Neuron (in vitro differentiated cells): ENCODE data around the gene KIAA0040.
A peak's percentile ranks its signal among the peaks of the same experiment; 100 is the strongest.

ENCODE experiments used
- H2AFZ ChIP-seq: one replicate; pipeline ENCODE4 v1.6.1; 2013; ENCODE audit warnings: low read depth, mild to moderate bottlenecking, inconsistent platforms, low read length, moderate library complexity
- H3K27me3 ChIP-seq: one replicate; pipeline ENCODE4 v1.6.1; 2013; ENCODE audit warnings: low read length; ENCODE audit not compliant: insufficient read depth
- H3K36me3 ChIP-seq: one replicate; pipeline ENCODE4 v1.6.1; 2013; ENCODE audit warnings: low read length; ENCODE audit not compliant: insufficient read depth
- H3K4me1 ChIP-seq: one replicate; pipeline ENCODE4 v1.6.1; 2013; ENCODE audit warnings: low read length; ENCODE audit not compliant: insufficient read depth
- H3K4me3 ChIP-seq: 2 replicates; pipeline ENCODE4 v1.5.1; 2013; ENCODE audit warnings: mild to moderate bottlenecking, low read length, moderate library complexity
- H3K9me3 ChIP-seq: one replicate; pipeline ENCODE4 v1.6.1; 2013; ENCODE audit warnings: low read length

KIAA0040 gene

DNA sequence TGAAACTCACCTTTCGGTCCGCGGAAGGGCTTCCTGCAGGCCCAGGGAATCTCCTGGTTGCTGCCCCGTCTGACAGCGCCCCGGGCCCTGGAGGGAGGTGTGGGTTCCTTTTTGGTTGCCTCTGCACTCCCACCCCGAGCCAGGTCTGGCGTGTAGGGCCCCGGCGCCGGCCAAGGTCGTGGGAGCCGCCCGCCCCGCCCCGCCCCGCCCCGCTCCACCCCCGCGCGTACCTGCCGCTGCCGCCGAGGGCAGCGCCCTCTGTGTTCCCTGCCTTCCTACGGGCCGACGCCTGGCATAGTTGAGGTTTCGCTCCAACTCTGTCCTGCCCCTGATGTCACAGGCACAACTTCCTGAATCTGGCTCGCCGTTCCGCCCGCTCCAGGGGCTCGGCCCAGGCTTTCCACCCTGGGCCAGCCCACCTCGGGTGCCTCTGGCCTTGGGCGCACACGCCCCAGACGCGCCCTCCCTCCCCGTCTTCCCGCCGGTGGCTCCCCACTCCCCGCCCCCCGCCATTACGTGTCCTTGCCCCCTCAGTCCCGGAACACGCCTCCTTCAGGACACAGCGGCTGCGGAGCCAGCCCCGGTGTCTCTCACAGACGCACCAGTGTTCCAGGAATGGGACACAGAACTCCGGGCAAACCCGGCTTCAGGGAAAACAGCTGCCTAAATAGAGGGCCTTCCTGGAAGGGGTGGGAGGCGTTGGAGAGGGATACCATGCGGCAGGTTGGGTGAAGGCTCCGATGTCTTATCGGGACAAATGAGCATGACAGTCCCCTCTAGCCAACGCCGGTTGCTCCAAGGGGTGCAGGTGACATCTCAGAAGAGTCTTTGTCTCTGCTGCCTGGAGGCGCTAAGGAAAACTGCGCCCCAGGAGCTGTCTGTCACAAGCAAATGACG is at the start of gene KIAA0040:
TSS of gene KIAA0040 (minus strand) at position 147 of the 897 bp plus-strand sequence. CDS start 31,763 bp downstream, outside the sequence.
- Histone ChIP-seq H3K4me1 (peaks cover 10% of the 10 kb centered on the region), H3K4me3 (peak within 1 kb of the TSS; percentile 45), H2AFZ (peak within 1 kb of the TSS; percentile 44), H3K9me3 (no peaks in the 10 kb centered on the region), H3K36me3 (no peaks in the 10 kb centered on the region), H3K27me3 (peaks cover 39% of the 10 kb centered on the region)

- no peak overlapping the region for H2AFZ ChIP-seq
- H3K4me3 ChIP-seq = no peak overlapping the region
- no peaks in the 10 kb centered on the region for H3K9me3 ChIP-seq
- no peaks in the 10 kb centered on the region for H3K27me3 ChIP-seq
- H3K36me3 ChIP-seq = no peaks in the 10 kb centered on the region
- no peaks in the 10 kb centered on the region for H3K4me1 ChIP-seq
Observed at GRCh38 chr1:175237389-175237788, 44.8 kb upstream of the KIAA0040 start.

GRCh38 chr1:175234639-175235038 is 42.1 kb upstream of the KIAA0040 start:
- no peaks in the 10 kb centered on the region for H3K36me3 ChIP-seq
- H3K9me3 ChIP-seq = no peaks in the 10 kb centered on the region
- no peak overlapping the region for H2AFZ ChIP-seq
- no peaks in the 10 kb centered on the region for H3K4me1 ChIP-seq
- no peaks in the 10 kb centered on the region for H3K27me3 ChIP-seq
- H3K4me3 ChIP-seq = no peak overlapping the region

DNA sequence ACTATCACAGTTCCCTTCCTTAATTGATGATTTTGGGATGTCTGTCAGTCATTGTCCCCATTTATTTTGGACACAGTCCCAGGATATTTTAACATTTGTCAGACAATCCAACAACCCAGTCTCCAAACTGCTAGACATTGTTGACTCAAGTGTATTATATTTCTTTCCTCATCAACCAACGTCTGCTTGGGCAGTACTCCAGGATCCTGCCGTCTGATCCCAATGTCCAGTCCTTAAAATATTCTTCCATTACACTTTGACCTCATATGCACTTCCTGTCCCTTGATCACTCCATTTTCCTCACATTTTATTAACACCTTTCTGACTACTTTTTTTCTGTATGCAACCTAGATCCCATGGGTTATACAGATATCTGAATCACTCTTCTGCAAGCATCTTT is 39.8 kb upstream of the KIAA0040 start:
- Histone ChIP-seq H3K4me3 (no peak overlapping the region), H3K36me3 (no peaks in the 10 kb centered on the region), H2AFZ (no peak overlapping the region), H3K4me1 (no peaks in the 10 kb centered on the region), H3K9me3 (no peaks in the 10 kb centered on the region), H3K27me3 (no peaks in the 10 kb centered on the region)

GRCh38 chr1:175225805-175226129 is 33.2 kb upstream of the KIAA0040 start:
- Histone ChIP-seq H3K36me3 (no peaks in the 10 kb centered on the region), H2AFZ (no peak overlapping the region), H3K27me3 (no peaks in the 10 kb centered on the region), H3K4me3 (no peak overlapping the region), H3K9me3 (no peaks in the 10 kb centered on the region), H3K4me1 (no peaks in the 10 kb centered on the region)

DNA sequence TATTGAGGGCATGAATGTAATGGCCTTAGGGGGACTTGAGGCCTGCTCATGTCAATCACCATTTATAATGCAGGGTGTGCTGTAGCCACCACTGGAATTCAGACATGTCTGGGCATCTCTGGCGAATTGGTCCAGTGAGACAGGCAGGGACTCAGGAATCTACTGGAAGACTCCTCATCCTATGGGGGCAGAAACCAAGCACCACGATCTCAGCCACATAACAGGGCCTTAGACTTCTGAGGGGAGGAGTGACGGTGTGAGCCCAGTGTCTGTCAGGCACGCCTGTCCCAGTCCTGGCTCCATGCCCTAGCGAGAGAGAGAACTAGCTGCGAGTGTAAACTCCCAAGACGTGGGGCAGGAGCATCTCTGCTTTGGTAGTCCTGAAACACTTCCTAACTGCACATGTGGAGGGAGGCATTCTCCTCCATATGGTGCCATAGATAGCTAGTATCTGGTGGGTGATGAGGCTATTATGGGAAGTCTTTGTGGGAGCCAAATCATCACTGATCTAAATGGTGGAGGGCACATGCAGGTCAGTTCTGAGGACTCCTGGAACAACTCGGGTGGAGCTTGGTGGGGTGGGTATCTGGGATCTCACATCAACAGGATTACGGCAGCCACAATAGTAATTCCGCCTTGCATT is 29.8 kb upstream of the KIAA0040 start:
- no peaks in the 10 kb centered on the region for H3K27me3 ChIP-seq
- no peaks in the 10 kb centered on the region for H3K9me3 ChIP-seq
- H3K4me3 ChIP-seq = no peak overlapping the region
- H3K36me3 ChIP-seq = no peaks in the 10 kb centered on the region
- H3K4me1 ChIP-seq = no peaks in the 10 kb centered on the region
- H2AFZ ChIP-seq = no peak overlapping the region

GRCh38 chr1:175221557-175222175 is 29.1 kb upstream of the KIAA0040 start:
- H3K36me3 ChIP-seq = no peaks in the 10 kb centered on the region
- H3K4me1 ChIP-seq = no peaks in the 10 kb centered on the region
- H3K9me3 ChIP-seq = no peaks in the 10 kb centered on the region
- H2AFZ ChIP-seq = no peak overlapping the region
- no peaks in the 10 kb centered on the region for H3K27me3 ChIP-seq
- no peak overlapping the region for H3K4me3 ChIP-seq

- no peaks in the 10 kb centered on the region for H3K27me3 ChIP-seq
- H2AFZ ChIP-seq = no peak overlapping the region
- no peaks in the 10 kb centered on the region for H3K36me3 ChIP-seq
- no peaks in the 10 kb centered on the region for H3K9me3 ChIP-seq
- no peaks in the 10 kb centered on the region for H3K4me1 ChIP-seq
- H3K4me3 ChIP-seq = no peak overlapping the region
Observed at GRCh38 chr1:175220853-175221556, 28.4 kb upstream of the KIAA0040 start.

DNA sequence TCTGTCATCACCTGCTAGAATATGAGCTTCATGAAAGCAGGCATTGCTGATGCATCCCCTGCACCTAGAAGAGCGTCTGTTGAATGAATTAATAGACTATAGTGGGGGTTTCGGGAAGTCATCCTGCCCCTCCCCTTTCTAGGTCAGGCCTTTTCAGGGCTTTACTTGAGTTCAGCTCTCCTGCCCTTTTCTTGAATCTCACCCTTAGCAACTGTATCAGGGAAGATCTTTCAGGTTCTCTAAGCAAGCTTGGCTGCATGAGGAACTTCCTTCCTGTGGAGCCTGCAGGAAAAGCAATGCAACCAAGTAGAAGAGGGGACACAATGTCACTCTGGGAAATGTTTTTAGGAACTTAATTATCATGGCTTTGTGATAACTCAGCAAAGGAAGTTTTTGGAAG is 27.2 kb upstream of the KIAA0040 start:
- Histone ChIP-seq H3K36me3 (no peaks in the 10 kb centered on the region), H3K9me3 (no peaks in the 10 kb centered on the region), H2AFZ (no peak overlapping the region), H3K4me1 (no peaks in the 10 kb centered on the region), H3K4me3 (no peak overlapping the region), H3K27me3 (no peaks in the 10 kb centered on the region)

DNA sequence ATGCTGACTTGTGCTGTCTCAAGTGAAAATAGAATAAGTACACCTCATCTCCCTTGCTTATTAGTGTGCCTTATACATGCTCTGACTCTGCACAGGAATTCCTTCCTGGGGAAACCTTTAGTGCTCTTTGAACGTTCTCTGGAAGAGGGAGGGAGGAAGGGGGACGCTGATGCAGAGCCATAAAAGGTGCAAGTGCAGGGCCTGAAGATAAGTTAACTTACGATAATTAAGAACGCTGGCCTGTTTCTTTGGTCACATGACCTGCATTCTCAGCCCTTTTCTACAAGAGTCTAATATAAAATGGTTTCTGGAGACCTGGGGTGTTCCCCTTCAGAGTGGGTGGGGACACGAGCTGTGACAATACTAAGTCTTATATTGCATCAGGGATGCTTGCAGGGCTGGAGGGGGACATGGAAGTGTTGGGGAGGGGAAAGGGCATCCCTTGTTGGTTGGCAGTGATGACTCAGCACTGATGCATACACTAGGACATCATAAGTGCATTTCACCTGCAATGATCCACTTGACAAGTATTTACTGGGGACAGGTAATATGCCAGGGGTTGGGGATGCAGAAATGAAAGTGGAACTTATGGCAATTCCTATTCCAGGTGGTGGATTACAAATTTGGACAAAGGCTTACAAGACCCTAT is 26.3 kb upstream of the KIAA0040 start:
- Histone ChIP-seq H3K4me3 (no peak overlapping the region), H3K4me1 (no peaks in the 10 kb centered on the region), H2AFZ (no peak overlapping the region), H3K27me3 (no peaks in the 10 kb centered on the region), H3K36me3 (no peaks in the 10 kb centered on the region), H3K9me3 (no peaks in the 10 kb centered on the region)

DNA sequence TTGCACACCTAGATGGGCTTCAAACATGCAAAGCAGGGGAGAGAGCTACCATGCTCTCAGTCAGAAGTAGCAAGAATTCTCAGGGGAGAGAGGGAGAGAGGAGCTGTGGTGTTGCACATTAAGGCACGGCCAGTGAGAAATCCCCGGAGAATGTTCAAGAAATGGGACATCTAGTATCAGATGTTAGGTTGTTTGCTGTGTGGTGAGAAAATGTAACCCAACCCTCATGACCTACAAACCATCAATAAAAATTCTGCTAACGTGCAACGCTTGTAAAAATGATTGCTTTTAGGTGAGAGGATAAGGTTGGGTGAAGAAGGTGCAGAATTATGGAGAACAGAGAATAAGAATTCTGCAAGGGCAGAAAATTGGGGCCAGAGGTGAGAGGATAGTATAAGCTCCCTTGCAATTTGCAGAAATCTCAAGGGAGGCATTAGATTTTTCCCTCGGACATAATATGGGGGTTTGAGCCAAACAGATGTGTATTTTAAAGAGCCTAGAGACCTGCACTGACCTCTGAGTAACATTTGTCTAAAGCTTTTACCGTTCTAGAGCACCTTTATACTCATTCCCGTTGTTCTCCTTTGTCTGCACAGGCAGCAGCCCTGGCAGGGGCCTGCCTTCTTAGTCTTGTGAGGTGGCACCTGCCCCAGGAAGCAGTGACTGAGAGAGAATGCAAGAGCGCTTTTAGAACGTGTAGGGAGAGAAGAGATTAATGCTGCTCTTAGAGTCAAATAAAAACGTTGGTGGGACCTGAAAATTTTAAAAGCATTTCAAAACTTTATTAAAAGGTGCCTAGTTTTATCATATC is 25.4 kb upstream of the KIAA0040 start:
- Histone ChIP-seq H3K27me3 (no peaks in the 10 kb centered on the region), H3K4me1 (no peaks in the 10 kb centered on the region)

GRCh38 chr1:175216444-175216843 is 23.9 kb upstream of the KIAA0040 start:
- Histone ChIP-seq H3K4me3 (no peak overlapping the region), H2AFZ (no peak overlapping the region), H3K4me1 (no peaks in the 10 kb centered on the region), H3K27me3 (no peaks in the 10 kb centered on the region), H3K9me3 (no peaks in the 10 kb centered on the region), H3K36me3 (no peaks in the 10 kb centered on the region)

More for the DNA sequence above, 25.4 kb upstream of the KIAA0040 start:
- Histone ChIP-seq H2AFZ (no peak overlapping the region), H3K4me3 (no peak overlapping the region), H3K9me3 (no peaks in the 10 kb centered on the region), H3K36me3 (no peaks in the 10 kb centered on the region)
